Thoracic aorta (tissue), 2 donors: Measurements from ENCODE around the gene ABCC12. TPM values are rescaled to one million over a fixed set of nuclear protein-coding genes. Genes with fewer than 3 reads are reported as not detected.

Experiments
- ATAC-seq: fragments of 150-250 bp; one replicate; pipeline ENCODE4 v1.8.0; 2017; ENCODE audit warnings: low read depth; ENCODE audit not compliant: insufficient number of reproducible peaks, low FRiP score
- DNase-seq: peaks from one replicate; pipeline ENCODE4 v3.0.0-alpha.2; 2020; ENCODE audit warnings: low spot score
- H3K27ac ChIP-seq, 2 donors: fragments of 200-600 bp; sonication (generic); 1 replicate in 1 of 2; 2 replicates in 1 of 2; pipeline ENCODE4 v1.5.1; 2016; ENCODE audit warnings: mild to moderate bottlenecking in 2 of 2, moderate library complexity in 2 of 2
- H3K27me3 ChIP-seq: fragments of 200-600 bp; sonication (generic); replicated peaks from 2 replicates; pipeline ENCODE4 v1.6.0; 2016; ENCODE audit warnings: mild to moderate bottlenecking; ENCODE audit not compliant: insufficient read depth
- H3K36me3 ChIP-seq: fragments of 200-600 bp; sonication (generic); one replicate; pipeline ENCODE4 v1.5.1; 2016
- H3K4me1 ChIP-seq, 2 donors: fragments of 200-600 bp; sonication (generic); 1 replicate in 1 of 2; 2 replicates in 1 of 2; pipeline versions ENCODE4 v1.5.1 to v1.6.0; 2016; ENCODE audit warnings: low read depth in 2 of 2, mild to moderate bottlenecking in 1 of 2; ENCODE audit not compliant: control insufficient read depth in 1 of 2
- H3K4me3 ChIP-seq: fragments of 200-600 bp; sonication (generic); 2 replicates; pipeline ENCODE4 v1.5.1; 2016; ENCODE audit warnings: mild to moderate bottlenecking
- H3K9me3 ChIP-seq: fragments of 200-600 bp; sonication (generic); 2 replicates; pipeline ENCODE4 v1.5.1; 2016
- total RNA-seq, 2 donors: library from RNA; depleted of rRNA; stranded (reverse); fragments of >200 nt; gene quantifications; one replicate each; pipeline versions ENCODE4 v1.1.0 to v1.2.3, GENCODE V29; 2016
- TF ChIP-seq, protein P1 (sequence below): fragments of 200-600 bp; sonication (generic); IDR thresholded peaks from one replicate; pipeline ENCODE4 v1.5.1; 2019; ENCODE audit warnings: antibody characterized with exemption

Gene ABCC12
- total RNA-seq, 2 donors from 2014 or later, result not detected

DNA sequence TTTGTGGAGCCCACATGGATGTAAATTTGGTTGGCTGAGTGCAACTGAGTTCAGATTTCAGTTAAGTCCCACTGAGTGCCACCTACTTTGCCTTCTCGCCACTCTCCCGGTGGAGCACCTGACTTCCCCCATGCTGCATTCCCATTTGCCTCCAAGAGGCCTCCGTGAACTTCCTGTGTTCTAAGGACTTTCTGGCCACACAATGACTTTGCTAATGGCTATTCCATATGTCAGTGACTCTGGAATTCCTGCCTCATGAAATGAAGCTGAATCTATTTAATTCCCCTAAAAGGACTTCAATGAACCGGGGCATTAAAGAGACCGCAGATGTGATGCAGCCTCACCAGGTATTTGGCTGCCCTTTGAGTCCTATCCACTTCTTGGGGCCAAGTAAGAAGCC lies 29.9 kb downstream of the ABCC12 start:
- no peak overlapping the region for H3K27ac ChIP-seq
- ATAC-seq, result no peak
- no peaks in the 10 kb centered on the region for H3K9me3 ChIP-seq
- no peak overlapping the region for H3K4me3 ChIP-seq
- TF ChIP-seq, protein P1, sequence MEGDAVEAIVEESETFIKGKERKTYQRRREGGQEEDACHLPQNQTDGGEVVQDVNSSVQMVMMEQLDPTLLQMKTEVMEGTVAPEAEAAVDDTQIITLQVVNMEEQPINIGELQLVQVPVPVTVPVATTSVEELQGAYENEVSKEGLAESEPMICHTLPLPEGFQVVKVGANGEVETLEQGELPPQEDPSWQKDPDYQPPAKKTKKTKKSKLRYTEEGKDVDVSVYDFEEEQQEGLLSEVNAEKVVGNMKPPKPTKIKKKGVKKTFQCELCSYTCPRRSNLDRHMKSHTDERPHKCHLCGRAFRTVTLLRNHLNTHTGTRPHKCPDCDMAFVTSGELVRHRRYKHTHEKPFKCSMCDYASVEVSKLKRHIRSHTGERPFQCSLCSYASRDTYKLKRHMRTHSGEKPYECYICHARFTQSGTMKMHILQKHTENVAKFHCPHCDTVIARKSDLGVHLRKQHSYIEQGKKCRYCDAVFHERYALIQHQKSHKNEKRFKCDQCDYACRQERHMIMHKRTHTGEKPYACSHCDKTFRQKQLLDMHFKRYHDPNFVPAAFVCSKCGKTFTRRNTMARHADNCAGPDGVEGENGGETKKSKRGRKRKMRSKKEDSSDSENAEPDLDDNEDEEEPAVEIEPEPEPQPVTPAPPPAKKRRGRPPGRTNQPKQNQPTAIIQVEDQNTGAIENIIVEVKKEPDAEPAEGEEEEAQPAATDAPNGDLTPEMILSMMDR, result no peak
- no peak for DNase-seq
- no peaks in the 10 kb centered on the region for H3K36me3 ChIP-seq
- H3K27me3 ChIP-seq, result no peaks in the 10 kb centered on the region
- H3K4me1 ChIP-seq, result peaks cover 0 to 4% of the 10 kb centered on the region in 2 donors

- TF ChIP-seq, protein P1, result no peak
- H3K4me3 ChIP-seq, result no peak overlapping the region
- no peaks in the 10 kb centered on the region for H3K9me3 ChIP-seq
- H3K4me1 ChIP-seq, result peaks cover 0 to 4% of the 10 kb centered on the region in 2 donors
- DNase-seq (no peak), ATAC-seq (no peak)
- no peaks in the 10 kb centered on the region for H3K36me3 ChIP-seq
- no peak overlapping the region for H3K27ac ChIP-seq
- H3K27me3 ChIP-seq, result no peaks in the 10 kb centered on the region
These were observed 31.5 kb downstream of the ABCC12 start for GRCh38 chr16:48124266-48124665.

DNA sequence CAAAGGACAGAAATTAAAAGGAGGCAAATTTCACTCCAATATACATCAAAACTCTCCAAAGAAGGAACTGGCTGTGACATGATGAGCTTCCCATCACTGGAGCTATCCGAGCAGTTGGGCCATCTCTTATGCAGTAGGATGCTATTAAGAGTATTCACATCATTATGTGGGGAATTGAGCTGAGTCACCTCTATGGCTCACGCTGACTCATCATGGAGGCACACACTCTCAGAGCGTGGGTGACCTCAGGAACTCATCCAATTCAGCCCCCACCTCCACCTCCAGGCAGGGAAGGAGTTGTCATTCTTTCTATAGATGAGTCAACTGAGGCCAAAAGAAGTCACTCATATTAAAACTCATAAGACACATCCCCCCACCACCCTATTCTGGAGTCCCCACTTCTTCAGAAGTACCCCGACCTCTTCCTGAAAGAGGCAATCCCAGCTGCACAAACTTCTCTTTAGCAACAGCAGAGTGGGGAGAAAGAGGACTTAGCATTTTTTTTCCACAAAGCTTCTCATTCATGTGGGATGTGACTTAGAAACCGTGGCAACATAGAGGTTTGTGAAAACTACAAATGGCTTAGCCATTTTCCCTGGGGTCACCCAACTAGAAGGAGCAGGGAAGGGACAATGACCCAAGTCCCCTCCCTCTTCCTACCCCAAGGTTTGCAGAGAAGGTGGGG lies 32.5 kb downstream of the ABCC12 start:
- ATAC-seq, result peak; percentile 84
- TF ChIP-seq, protein P1, result no peak

GRCh38 chr16:48121276-48121675 lies 34.5 kb downstream of the ABCC12 start:
- no peaks in the 10 kb centered on the region for H3K27me3 ChIP-seq
- ATAC-seq, result no peak
- TF ChIP-seq, protein P1, result no peak

More for the DNA sequence above, 32.5 kb downstream of the ABCC12 start:
- H3K4me1 ChIP-seq, result peaks cover 0 to 4% of the 10 kb centered on the region in 2 donors
- no peaks in the 10 kb centered on the region for H3K9me3 ChIP-seq
- no peaks in the 10 kb centered on the region for H3K36me3 ChIP-seq
- DNase-seq, result no peak
- no peak overlapping the region for H3K4me3 ChIP-seq
- no peak overlapping the region for H3K27ac ChIP-seq
- no peaks in the 10 kb centered on the region for H3K27me3 ChIP-seq

DNA sequence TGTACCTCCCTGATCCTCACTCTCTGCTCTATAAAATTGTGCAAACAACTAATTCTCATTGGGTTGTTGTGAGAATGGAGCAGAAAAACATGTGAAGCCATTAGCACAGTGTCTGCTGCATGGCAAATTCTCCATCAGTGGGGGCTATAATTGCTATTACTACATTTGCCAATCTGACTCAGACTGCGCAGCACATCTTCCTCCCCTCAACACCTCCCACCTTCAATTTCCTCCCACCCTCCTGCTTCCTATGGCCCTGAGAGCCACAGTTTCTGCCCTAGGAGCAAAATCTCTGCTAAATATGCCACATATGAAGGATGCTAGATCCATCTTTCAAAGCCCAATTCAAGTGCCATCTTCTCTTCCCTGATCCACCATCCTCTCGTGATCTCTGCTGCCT lies 37.0 kb downstream of the ABCC12 start:
- DNase-seq (no peak), ATAC-seq (no peak)
- Histone ChIP-seq H3K4me3 (no peak overlapping the region), H3K9me3 (no peaks in the 10 kb centered on the region), H3K27ac (no peak overlapping the region), H3K4me1 (no peaks in the 10 kb centered on the region), H3K27me3 (no peaks in the 10 kb centered on the region), H3K36me3 (no peaks in the 10 kb centered on the region)
- TF ChIP-seq, protein P1, result no peak

More at GRCh38 chr16:48121276-48121675, 34.5 kb downstream of the ABCC12 start:
- no peak overlapping the region for H3K4me3 ChIP-seq
- no peaks in the 10 kb centered on the region for H3K36me3 ChIP-seq
- no peaks in the 10 kb centered on the region for H3K4me1 ChIP-seq
- no peak overlapping the region for H3K27ac ChIP-seq
- no peaks in the 10 kb centered on the region for H3K9me3 ChIP-seq
- DNase-seq, result no peak
